ENCODE data around the gene TASP1. TPM values are rescaled to one million over a fixed set of nuclear protein-coding genes. Genes with fewer than 3 reads are reported as not detected.
A peak's percentile ranks its signal among the peaks of the same experiment; 100 is the strongest.

The TASP1 gene
- total RNA-seq, 1 donor from 2014 or later, result 14.3 TPM

DNA sequence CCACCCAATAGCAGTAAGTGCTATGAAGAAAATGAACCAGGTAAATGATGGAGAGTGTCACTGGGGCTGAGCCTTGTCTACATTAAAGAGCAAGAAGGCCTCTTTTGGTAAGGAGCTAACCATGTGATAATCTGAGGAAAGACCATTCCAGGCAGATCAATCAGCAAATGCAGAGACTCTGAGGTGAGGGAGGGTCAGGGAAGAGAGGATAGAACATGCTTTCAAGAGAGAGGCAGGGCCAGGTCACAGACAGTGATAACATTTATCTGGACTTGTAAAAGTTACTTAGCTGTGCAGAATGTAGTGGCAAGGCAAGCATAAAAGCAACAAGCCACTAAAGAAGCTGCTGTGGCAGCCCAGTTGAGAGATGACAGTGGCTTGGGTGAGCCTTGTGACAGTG is 197.3 kb downstream of the TASP1 start:
- H3K4me3 ChIP-seq, result no peak overlapping the region
- intact Hi-C loops (cut with DNase I), result no loop called here
- H3K27ac ChIP-seq, result no peak overlapping the region
- ATAC-seq, result no peak
- H3K4me1 ChIP-seq, result no peaks in the 10 kb centered on the region
- TF ChIP-seq, protein P1, sequence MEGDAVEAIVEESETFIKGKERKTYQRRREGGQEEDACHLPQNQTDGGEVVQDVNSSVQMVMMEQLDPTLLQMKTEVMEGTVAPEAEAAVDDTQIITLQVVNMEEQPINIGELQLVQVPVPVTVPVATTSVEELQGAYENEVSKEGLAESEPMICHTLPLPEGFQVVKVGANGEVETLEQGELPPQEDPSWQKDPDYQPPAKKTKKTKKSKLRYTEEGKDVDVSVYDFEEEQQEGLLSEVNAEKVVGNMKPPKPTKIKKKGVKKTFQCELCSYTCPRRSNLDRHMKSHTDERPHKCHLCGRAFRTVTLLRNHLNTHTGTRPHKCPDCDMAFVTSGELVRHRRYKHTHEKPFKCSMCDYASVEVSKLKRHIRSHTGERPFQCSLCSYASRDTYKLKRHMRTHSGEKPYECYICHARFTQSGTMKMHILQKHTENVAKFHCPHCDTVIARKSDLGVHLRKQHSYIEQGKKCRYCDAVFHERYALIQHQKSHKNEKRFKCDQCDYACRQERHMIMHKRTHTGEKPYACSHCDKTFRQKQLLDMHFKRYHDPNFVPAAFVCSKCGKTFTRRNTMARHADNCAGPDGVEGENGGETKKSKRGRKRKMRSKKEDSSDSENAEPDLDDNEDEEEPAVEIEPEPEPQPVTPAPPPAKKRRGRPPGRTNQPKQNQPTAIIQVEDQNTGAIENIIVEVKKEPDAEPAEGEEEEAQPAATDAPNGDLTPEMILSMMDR (IDR thresholded peaks at IDR 0.05), result no peak
- peaks cover 16% of the 10 kb centered on the region for H3K9me3 ChIP-seq
- DNase-seq, result no peak
- H3K36me3 ChIP-seq, result no peaks in the 10 kb centered on the region
- no peaks in the 10 kb centered on the region for H3K27me3 ChIP-seq (ENCODE audit: low read depth)

DNA sequence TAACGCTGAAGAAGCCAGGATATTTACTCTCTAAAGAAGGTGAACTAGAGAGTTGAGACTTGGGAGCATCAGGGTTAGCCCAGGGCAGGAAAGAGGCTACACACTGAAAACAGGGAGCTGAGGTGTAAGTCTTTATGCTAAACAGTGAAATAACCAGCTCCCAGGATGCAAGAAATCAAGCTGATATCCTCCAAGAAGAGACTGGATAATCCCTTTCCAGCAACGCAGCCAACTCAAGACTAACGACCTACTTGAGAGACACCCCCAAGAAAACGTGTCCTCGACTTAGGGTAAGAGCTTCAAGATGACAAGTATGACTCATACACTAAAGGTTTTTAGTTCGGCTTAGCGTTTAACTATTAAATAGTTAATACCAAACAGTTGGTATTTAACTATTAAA is 202.2 kb downstream of the TASP1 start:
- H3K4me1 ChIP-seq, result no peaks in the 10 kb centered on the region
- TF ChIP-seq, protein P1 (IDR thresholded peaks at IDR 0.05), result no peak
- peaks cover 16% of the 10 kb centered on the region for H3K9me3 ChIP-seq
- DNase-seq (no peak), ATAC-seq (no peak)
- no peak overlapping the region for H3K27ac ChIP-seq
- intact Hi-C loops (cut with DNase I), result no loop called here
- H3K36me3 ChIP-seq, result peaks cover 18% of the 10 kb centered on the region
- no peak overlapping the region for H3K4me3 ChIP-seq
- H3K27me3 ChIP-seq (ENCODE audit: low read depth), result no peaks in the 10 kb centered on the region

DNA sequence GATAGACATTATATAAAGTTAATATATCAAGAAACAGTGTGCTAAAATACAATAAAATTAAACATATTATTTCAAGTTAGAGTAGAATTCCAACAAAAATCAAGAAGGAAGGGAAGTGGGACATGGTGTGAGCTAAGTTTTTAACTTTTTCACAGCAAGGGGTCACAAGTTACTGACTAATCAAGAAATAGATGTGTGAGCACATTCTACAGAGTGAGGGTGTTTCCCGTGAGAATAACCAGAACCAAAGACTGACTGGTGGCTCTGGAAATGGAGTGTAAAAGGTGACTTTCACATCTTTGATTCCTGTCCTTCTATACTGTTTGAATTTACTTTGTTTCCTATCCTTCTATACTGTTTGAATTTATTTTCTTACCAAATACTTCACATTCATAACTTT is 206.6 kb downstream of the TASP1 start:
- DNase-seq, result no peak
- intact Hi-C loops (cut with DNase I), result no loop called here
- H3K27ac ChIP-seq, result no peak overlapping the region

DNA sequence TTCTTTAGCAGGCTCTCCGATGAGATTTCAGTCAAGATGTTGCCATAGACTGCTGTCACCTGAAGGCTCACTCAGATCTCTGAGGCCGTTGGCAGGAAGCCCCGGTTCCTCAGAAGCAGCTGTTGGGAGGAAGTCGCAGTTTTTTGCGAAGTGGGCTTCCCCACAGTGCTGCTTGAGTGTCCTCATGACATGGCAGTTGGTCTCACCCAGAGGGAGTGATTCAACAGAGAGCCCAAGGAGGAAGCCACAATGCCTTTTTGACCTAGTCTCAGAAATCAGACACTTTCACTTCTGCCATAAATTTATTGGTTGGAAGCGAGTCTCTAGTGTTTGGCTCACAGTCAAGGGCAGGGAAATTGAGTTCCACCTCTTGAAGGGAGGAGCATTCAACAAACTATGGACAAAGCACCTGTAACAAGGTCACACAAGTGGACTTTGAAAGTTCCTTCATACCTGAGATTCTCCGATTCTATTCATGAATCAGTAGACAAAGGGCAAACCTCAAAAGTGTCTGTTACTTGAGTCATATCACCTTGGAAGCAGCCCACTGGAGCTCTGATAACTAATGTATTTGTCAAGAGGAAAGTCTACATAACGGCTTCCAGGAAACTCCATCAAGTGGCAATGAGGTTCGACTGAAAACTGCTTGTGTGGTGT is 208.3 kb downstream of the TASP1 start:
- TF ChIP-seq, protein P1 (IDR thresholded peaks at IDR 0.05), result no peak
- Histone ChIP-seq H3K4me3 (no peak overlapping the region), H3K36me3 (peaks cover 18% of the 10 kb centered on the region), H3K27me3 (ENCODE audit: low read depth) (no peaks in the 10 kb centered on the region), H3K9me3 (no peaks in the 10 kb centered on the region), H3K27ac (no peak overlapping the region), H3K4me1 (no peaks in the 10 kb centered on the region)
- ATAC-seq, result peak; percentile 28 to 61
- intact Hi-C loops (cut with DNase I), result no loop called here
- DNase-seq, result no peak

More for the DNA sequence above, 206.6 kb downstream of the TASP1 start:
- H3K4me3 ChIP-seq, result no peak overlapping the region
- H3K4me1 ChIP-seq, result no peaks in the 10 kb centered on the region
- H3K36me3 ChIP-seq, result peaks cover 18% of the 10 kb centered on the region
- H3K9me3 ChIP-seq, result no peaks in the 10 kb centered on the region
- ATAC-seq, result no peak
- TF ChIP-seq, protein P1 (IDR thresholded peaks at IDR 0.05), result no peak
- no peaks in the 10 kb centered on the region for H3K27me3 ChIP-seq (ENCODE audit: low read depth)

DNA sequence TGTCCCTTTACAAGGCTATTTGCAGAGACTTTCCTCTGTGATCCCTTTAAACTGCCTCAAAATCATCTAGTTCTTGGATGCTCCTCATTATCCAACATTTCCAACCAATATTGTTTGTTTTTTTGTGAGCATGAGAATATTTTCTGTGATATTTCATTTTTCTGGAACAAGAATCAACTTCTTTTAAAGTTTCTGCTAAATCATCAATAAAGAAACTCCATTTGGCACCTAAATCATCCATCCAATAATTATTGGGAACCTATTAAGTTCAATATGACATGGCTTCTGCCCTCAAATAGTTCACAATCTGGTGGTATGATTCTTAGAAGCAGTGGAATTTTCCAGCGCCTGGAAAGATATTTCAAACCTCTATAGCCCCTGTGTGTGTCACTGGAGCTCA is 210.0 kb downstream of the TASP1 start:
- Histone ChIP-seq H3K9me3 (no peaks in the 10 kb centered on the region), H3K4me1 (no peaks in the 10 kb centered on the region), H3K27me3 (ENCODE audit: low read depth) (no peaks in the 10 kb centered on the region), H3K36me3 (peaks cover 9% of the 10 kb centered on the region), H3K4me3 (no peak overlapping the region), H3K27ac (no peak overlapping the region)
- TF ChIP-seq, protein P1 (IDR thresholded peaks at IDR 0.05), result no peak
- DNase-seq (no peak), ATAC-seq (no peak)
- intact Hi-C loops (cut with DNase I), result no loop called here

Data from lower lobe of right lung (tissue), 2 donors.